Measurements from ENCODE around the gene SLX9.

SLX9 gene

DNA sequence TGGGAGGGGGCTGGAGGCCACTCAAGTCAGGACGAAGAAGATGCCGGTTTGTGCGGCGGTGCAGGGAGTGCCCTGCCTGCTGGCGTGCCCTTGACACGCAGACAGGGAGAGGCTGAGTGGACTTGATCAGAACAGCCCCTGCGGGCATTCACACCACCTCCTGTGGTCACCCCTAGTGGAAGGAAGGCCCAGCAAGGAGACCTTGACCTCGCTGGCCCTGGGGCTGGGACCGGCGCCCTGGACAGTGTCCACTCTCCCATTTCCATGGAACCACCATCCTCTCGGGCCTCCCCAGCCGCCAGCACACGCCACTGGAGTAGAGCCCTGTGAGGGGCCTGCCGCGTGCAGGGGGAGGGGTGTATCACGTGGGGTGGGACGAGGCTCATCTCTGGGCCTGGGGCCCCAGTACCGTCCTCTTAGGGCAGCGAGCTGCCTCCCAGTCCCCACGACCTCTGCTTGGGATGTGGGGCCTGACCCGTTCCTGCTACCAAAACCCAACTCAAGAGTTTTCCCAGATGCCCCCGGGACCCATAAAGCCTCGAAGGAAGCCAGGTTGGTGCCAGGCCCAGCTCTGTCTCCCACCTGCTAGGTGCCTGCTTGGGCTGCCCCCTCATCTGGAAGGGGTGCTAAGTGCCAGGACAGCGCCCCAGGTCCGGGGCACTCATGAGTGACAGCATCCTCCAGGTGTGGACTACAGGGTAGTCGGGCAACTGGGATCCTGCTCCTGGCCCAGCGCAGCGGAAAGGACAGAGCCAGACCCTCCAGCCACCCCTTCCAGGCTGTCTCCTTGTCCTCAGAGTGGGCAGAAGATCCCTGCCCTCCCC lies 62.8 kb downstream of the SLX9 start:
- H3K4me3 ChIP-seq (replicated peaks in 1 of 2; ENCODE audit: low read depth in 2 of 2, low read length in 2 of 2) = no peak overlapping the region
- TF ChIP-seq, protein P1, sequence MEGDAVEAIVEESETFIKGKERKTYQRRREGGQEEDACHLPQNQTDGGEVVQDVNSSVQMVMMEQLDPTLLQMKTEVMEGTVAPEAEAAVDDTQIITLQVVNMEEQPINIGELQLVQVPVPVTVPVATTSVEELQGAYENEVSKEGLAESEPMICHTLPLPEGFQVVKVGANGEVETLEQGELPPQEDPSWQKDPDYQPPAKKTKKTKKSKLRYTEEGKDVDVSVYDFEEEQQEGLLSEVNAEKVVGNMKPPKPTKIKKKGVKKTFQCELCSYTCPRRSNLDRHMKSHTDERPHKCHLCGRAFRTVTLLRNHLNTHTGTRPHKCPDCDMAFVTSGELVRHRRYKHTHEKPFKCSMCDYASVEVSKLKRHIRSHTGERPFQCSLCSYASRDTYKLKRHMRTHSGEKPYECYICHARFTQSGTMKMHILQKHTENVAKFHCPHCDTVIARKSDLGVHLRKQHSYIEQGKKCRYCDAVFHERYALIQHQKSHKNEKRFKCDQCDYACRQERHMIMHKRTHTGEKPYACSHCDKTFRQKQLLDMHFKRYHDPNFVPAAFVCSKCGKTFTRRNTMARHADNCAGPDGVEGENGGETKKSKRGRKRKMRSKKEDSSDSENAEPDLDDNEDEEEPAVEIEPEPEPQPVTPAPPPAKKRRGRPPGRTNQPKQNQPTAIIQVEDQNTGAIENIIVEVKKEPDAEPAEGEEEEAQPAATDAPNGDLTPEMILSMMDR (IDR thresholded peaks at IDR 0.05; ENCODE audit: low read depth, low read length) = no peak
- DNase-seq (ENCODE audit: low read depth in 2 of 2) = no peak

DNA sequence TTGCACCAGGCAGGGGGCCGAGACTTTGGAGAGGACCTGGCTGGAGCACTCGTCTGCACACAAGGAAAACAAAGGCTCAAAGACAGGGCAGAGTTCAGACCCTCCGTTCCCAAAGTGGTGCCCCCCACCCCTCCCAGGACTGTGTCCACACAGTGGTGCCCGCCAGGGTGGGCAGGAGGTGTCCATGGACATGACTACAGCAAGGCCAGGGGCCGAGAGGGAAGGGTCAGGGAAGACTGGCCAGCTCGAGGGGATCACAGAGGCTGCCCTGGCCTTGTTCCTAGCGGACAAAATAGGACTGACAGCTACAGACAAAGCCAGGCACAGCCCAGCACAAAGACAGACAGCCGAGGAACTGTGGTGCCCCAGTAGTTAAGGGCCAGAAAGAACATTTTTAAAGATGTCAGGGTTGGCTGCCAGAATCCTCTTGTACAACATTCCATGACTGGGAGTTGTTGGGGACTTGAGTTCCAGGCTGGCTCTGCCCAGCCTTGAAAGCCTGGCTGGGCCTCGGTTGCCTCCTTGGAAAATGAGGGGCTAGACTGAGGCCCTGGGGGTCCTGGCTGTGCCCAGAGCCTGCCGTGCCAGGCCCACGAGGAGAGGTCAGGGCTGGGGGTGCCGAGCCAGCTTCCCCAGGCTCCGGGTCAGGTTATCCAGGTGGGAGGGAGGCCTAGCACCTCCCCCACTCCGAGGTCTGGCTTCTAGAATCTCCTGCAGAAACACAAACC lies 63.7 kb downstream of the SLX9 start:
- TF ChIP-seq, protein P1 (IDR thresholded peaks at IDR 0.05; ENCODE audit: low read depth, low read length) = no peak
- no peak overlapping the region for H3K4me3 ChIP-seq (replicated peaks in 1 of 2; ENCODE audit: low read depth in 2 of 2, low read length in 2 of 2)
- DNase-seq (ENCODE audit: low read depth in 2 of 2) = no peak

DNA sequence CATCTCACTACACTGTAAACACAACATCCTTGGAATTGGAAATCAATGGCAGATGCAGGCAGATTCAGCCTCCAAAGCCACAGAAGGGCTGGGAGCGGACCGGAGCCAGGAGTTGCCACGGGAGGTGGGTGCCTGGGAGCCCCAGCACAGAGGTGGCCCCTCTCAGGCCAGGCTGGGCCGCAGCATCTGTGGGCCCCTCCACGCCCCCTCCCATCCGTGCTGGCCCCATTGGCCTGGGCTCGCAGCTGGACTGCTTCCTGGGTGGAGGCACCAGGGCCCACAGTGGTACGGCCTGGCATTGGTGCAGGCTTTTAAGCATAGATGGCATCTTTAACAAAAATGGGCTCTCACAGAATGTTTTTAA lies 64.2 kb downstream of the SLX9 start:
- TF ChIP-seq, protein P1 (IDR thresholded peaks at IDR 0.05; ENCODE audit: low read depth, low read length) = no peak
- H3K4me3 ChIP-seq (replicated peaks in 1 of 2; ENCODE audit: low read depth in 2 of 2, low read length in 2 of 2) = no peak overlapping the region
- no peak for DNase-seq (ENCODE audit: low read depth in 2 of 2)

DNA sequence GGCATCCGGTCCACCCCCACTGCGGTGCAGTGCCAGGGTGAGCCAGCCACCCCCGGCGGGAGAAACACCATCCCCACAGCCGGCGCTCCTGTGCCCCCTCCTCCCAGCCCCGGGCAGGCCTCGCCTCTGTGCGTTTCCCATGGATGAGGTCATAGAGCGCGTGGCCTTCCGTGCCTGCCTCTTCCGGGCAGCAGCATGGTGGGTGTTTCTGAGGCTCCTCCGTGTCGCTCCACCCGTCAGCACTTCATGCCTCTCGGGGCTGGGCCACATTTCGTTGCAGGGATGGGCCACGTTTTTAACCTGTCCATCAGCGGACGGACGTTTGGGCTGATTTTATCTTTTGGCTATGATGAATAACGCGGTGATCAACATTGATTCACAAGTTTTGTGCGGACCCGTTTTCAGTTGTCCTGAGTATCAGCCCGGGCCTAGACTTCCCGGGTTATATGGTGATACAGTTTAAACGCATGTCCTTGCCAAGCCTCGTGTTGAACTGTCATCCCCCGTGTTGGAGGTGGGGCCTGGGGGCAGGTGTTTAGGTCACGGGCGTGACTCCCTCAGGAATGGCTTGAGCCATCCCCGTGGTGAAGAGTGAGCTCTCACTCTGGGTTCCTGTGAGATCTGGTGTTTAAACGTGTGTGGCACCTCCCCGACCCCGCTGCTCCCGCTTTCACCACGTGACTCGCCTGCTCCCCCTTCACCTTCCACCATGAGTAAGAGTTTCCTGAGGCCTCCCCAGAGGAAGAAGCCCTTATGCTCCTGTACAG lies 64.8 kb downstream of the SLX9 start:
- no peak for DNase-seq (ENCODE audit: low read depth in 2 of 2)
- H3K4me3 ChIP-seq (replicated peaks in 1 of 2; ENCODE audit: low read depth in 2 of 2, low read length in 2 of 2) = no peak overlapping the region
- TF ChIP-seq, protein P1 (IDR thresholded peaks at IDR 0.05; ENCODE audit: low read depth, low read length) = no peak

DNA sequence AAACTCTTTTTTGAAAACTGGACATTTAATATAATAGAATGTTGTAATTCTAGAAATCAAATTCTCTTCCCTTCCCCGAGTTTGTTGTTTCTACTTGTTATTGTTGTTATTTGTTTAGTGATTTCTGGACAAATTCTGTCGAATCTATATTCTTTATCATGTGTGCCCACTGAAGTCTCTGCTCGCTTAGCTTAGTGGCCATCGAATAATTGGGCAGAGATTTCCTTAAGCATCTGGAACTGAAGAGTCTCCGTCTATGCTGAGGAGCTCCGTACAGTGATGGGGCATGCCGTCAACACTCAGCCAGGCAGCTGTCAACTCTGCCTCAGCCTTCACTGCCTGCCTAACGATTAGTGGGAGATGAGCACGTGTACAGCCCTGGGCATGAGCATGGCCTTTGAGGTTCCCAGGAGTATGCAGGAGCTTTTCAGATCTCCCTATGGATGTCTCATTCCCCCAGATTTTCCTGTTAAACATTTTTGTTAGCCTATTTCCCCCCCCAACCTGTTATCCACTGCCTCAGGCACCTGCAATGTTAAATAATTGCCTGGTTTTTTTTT lies 66.8 kb downstream of the SLX9 start:
- no peak for DNase-seq (ENCODE audit: low read depth in 2 of 2)
- TF ChIP-seq, protein P1 (IDR thresholded peaks at IDR 0.05; ENCODE audit: low read depth, low read length) = no peak
- no peak overlapping the region for H3K4me3 ChIP-seq (replicated peaks in 1 of 2; ENCODE audit: low read depth in 2 of 2, low read length in 2 of 2)

DNA sequence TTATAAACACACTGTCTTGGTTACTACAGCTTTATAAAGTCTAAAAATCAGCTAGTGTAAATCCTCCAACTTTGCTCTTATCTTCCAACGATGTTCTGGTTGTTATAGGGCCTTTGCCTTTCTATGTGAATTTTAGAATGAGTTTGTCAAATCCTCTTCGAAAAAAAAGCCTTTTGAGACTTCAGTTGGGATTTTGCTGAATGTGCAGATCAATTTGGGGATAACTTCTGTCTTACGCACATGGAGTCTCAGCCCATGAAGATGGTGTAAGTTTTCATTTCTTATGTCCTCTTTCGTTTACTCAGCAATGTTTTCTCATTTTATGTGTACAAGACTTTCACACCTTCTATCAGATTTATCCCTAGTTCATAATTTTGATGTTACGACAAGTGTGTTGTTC lies 69.8 kb downstream of the SLX9 start:
- DNase-seq (ENCODE audit: low read depth in 2 of 2) = no peak
- H3K4me3 ChIP-seq (replicated peaks in 1 of 2; ENCODE audit: low read depth in 2 of 2, low read length in 2 of 2) = no peak overlapping the region
- TF ChIP-seq, protein P1 (IDR thresholded peaks at IDR 0.05; ENCODE audit: low read depth, low read length) = no peak

Measured in cardiac fibroblast (primary cell).